ENCODE measurements around the gene NMS.

Gene NMS

GRCh38 chr2:100470182-100470581 is at the start of gene NMS:
Gene NMS, plus strand, starts transcription at chr2:100470482. Its CDS starts 7 bp downstream, at chr2:100470489.
- no peak within 1 kb of the TSS for H3K4me3 Mint-ChIP-seq
- H3K36me3 Mint-ChIP-seq (ENCODE audit: low read depth), result no peaks in the 10 kb centered on the region
- no peaks in the 10 kb centered on the region for H3K9me3 Mint-ChIP-seq

GRCh38 chr2:100422320-100423055 is 47.8 kb upstream of the NMS start:
- H3K27ac Mint-ChIP-seq, result no peak overlapping the region
- intact Hi-C loops (cut with micrococcal nuclease), result loop anchor here (10.0 kb wide), 2 partner anchors 142 to 562 kb away; partner anchors contain the start of gene PDCL3
- peaks cover 50% of the 10 kb centered on the region for H3K4me1 Mint-ChIP-seq (ENCODE audit: low read depth)
- H3K4me3 Mint-ChIP-seq, result no peak overlapping the region
- no peaks in the 10 kb centered on the region for H3K9me3 Mint-ChIP-seq
- no peaks in the 10 kb centered on the region for H3K36me3 Mint-ChIP-seq (ENCODE audit: low read depth)
- H3K27me3 Mint-ChIP-seq, result peaks cover 5% of the 10 kb centered on the region

More at GRCh38 chr2:100470182-100470581, at the start of gene NMS:
- Mint-ChIP-seq H3K27ac (no peak within 1 kb of the TSS), H3K4me1 (ENCODE audit: low read depth) (no peaks in the 10 kb centered on the region), H3K27me3 (peaks cover 25% of the 10 kb centered on the region)
- intact Hi-C loops (cut with micrococcal nuclease), result no loop called here

GRCh38 chr2:100423631-100424030 is 46.7 kb upstream of the NMS start:
- intact Hi-C loops (cut with micrococcal nuclease), result loop anchor here (10.0 kb wide), 2 partner anchors 141 to 561 kb away; partner anchors contain the start of gene PDCL3
- Mint-ChIP-seq H3K9me3 (no peaks in the 10 kb centered on the region), H3K4me3 (no peak overlapping the region), H3K36me3 (ENCODE audit: low read depth) (no peaks in the 10 kb centered on the region), H3K27me3 (peaks cover 5% of the 10 kb centered on the region), H3K4me1 (ENCODE audit: low read depth) (peaks cover 53% of the 10 kb centered on the region), H3K27ac (no peak overlapping the region)

- intact Hi-C loops (cut with micrococcal nuclease), result loop anchor here (10.0 kb wide), 2 partner anchors 140 to 560 kb away; partner anchors contain the start of gene PDCL3
- no peaks in the 10 kb centered on the region for H3K36me3 Mint-ChIP-seq (ENCODE audit: low read depth)
- H3K27ac Mint-ChIP-seq, result no peak overlapping the region
- H3K4me3 Mint-ChIP-seq, result no peak overlapping the region
- H3K4me1 Mint-ChIP-seq (ENCODE audit: low read depth), result peaks cover 53% of the 10 kb centered on the region
- H3K9me3 Mint-ChIP-seq, result no peaks in the 10 kb centered on the region
- peaks cover 5% of the 10 kb centered on the region for H3K27me3 Mint-ChIP-seq
Measured at GRCh38 chr2:100424277-100424875, 45.9 kb upstream of the NMS start.

- Mint-ChIP-seq H3K27ac (no peak overlapping the region), H3K4me3 (no peak overlapping the region), H3K4me1 (ENCODE audit: low read depth) (peaks cover 50% of the 10 kb centered on the region), H3K27me3 (peaks cover 5% of the 10 kb centered on the region), H3K9me3 (no peaks in the 10 kb centered on the region), H3K36me3 (ENCODE audit: low read depth) (no peaks in the 10 kb centered on the region)
- intact Hi-C loops (cut with micrococcal nuclease), result loop anchor here (10.0 kb wide), 2 partner anchors 140 to 560 kb away; partner anchors contain the start of gene PDCL3
Measured at GRCh38 chr2:100425107-100425506, 45.2 kb upstream of the NMS start.

- intact Hi-C loops (cut with micrococcal nuclease), result loop anchor here (10.0 kb wide), 2 partner anchors 139 to 559 kb away; partner anchors contain the start of gene PDCL3
- Mint-ChIP-seq H3K9me3 (peaks cover 7% of the 10 kb centered on the region), H3K4me1 (ENCODE audit: low read depth) (peaks cover 44% of the 10 kb centered on the region), H3K27ac (peak overlapping the region; percentile 20), H3K36me3 (ENCODE audit: low read depth) (no peaks in the 10 kb centered on the region), H3K4me3 (peak overlapping the region; percentile 10), H3K27me3 (peaks cover 5% of the 10 kb centered on the region)
Measured at GRCh38 chr2:100425573-100426383, 44.5 kb upstream of the NMS start.

GRCh38 chr2:100426384-100426720 is 43.9 kb upstream of the NMS start:
- intact Hi-C loops (cut with micrococcal nuclease), result loop anchor here (10.0 kb wide), 2 partner anchors 138 to 558 kb away; partner anchors contain the start of gene PDCL3
- no peaks in the 10 kb centered on the region for H3K36me3 Mint-ChIP-seq (ENCODE audit: low read depth)
- H3K4me3 Mint-ChIP-seq, result peak overlapping the region; percentile 10
- H3K27me3 Mint-ChIP-seq, result peaks cover 5% of the 10 kb centered on the region
- H3K4me1 Mint-ChIP-seq (ENCODE audit: low read depth), result peaks cover 38% of the 10 kb centered on the region
- peak overlapping the region; percentile 20 for H3K27ac Mint-ChIP-seq
- H3K9me3 Mint-ChIP-seq, result peaks cover 9% of the 10 kb centered on the region

GRCh38 chr2:100427111-100427510 is 43.2 kb upstream of the NMS start:
- H3K27me3 Mint-ChIP-seq, result peaks cover 5% of the 10 kb centered on the region
- peaks cover 37% of the 10 kb centered on the region for H3K4me1 Mint-ChIP-seq (ENCODE audit: low read depth)
- no peak overlapping the region for H3K4me3 Mint-ChIP-seq
- H3K27ac Mint-ChIP-seq, result no peak overlapping the region
- no peaks in the 10 kb centered on the region for H3K36me3 Mint-ChIP-seq (ENCODE audit: low read depth)
- intact Hi-C loops (cut with micrococcal nuclease), result loop anchor here (10.0 kb wide), 2 partner anchors 138 to 558 kb away; partner anchors contain the start of gene PDCL3
- H3K9me3 Mint-ChIP-seq, result peaks cover 9% of the 10 kb centered on the region

GRCh38 chr2:100427627-100428258 is 42.5 kb upstream of the NMS start:
- Mint-ChIP-seq H3K27me3 (peaks cover 5% of the 10 kb centered on the region), H3K4me3 (no peak overlapping the region), H3K4me1 (ENCODE audit: low read depth) (peaks cover 32% of the 10 kb centered on the region), H3K9me3 (peaks cover 9% of the 10 kb centered on the region), H3K27ac (no peak overlapping the region), H3K36me3 (ENCODE audit: low read depth) (no peaks in the 10 kb centered on the region)
- intact Hi-C loops (cut with micrococcal nuclease), result loop anchor here (10.0 kb wide), 2 partner anchors 137 to 557 kb away; partner anchors contain the start of gene PDCL3

GRCh38 chr2:100429726-100430125 is 40.6 kb upstream of the NMS start:
- Mint-ChIP-seq H3K9me3 (peaks cover 9% of the 10 kb centered on the region), H3K36me3 (ENCODE audit: low read depth) (no peaks in the 10 kb centered on the region), H3K4me1 (ENCODE audit: low read depth) (peaks cover 31% of the 10 kb centered on the region), H3K27me3 (peaks cover 6% of the 10 kb centered on the region), H3K27ac (no peak overlapping the region), H3K4me3 (no peak overlapping the region)
- intact Hi-C loops (cut with micrococcal nuclease), result loop anchor here (10.0 kb wide), 2 partner anchors 135 to 555 kb away; partner anchors contain the start of gene PDCL3

GRCh38 chr2:100437751-100438150 is 32.5 kb upstream of the NMS start:
- Mint-ChIP-seq H3K27me3 (peaks cover 15% of the 10 kb centered on the region), H3K9me3 (no peaks in the 10 kb centered on the region), H3K4me3 (no peak overlapping the region), H3K27ac (no peak overlapping the region), H3K4me1 (ENCODE audit: low read depth) (no peaks in the 10 kb centered on the region), H3K36me3 (ENCODE audit: low read depth) (no peaks in the 10 kb centered on the region)
- intact Hi-C loops (cut with micrococcal nuclease), result no loop called here

- intact Hi-C loops (cut with micrococcal nuclease), result no loop called here
- H3K27ac Mint-ChIP-seq, result no peak overlapping the region
- H3K9me3 Mint-ChIP-seq, result no peaks in the 10 kb centered on the region
- no peaks in the 10 kb centered on the region for H3K36me3 Mint-ChIP-seq (ENCODE audit: low read depth)
- H3K4me1 Mint-ChIP-seq (ENCODE audit: low read depth), result no peaks in the 10 kb centered on the region
- no peak overlapping the region for H3K4me3 Mint-ChIP-seq
- H3K27me3 Mint-ChIP-seq, result peaks cover 2% of the 10 kb centered on the region
Measured at GRCh38 chr2:100446696-100447095, 23.6 kb upstream of the NMS start.

GRCh38 chr2:100451092-100451491 is 19.2 kb upstream of the NMS start:
- Mint-ChIP-seq H3K4me1 (ENCODE audit: low read depth) (no peaks in the 10 kb centered on the region), H3K4me3 (no peak overlapping the region), H3K27me3 (no peaks in the 10 kb centered on the region), H3K27ac (no peak overlapping the region), H3K9me3 (peaks cover under 1% of the 10 kb centered on the region), H3K36me3 (ENCODE audit: low read depth) (no peaks in the 10 kb centered on the region)
- intact Hi-C loops (cut with micrococcal nuclease), result no loop called here

Measured in dendritic cell treated with granulocyte-macrophage colony-stimulating factor and Interleukin-4, amounts not matched to agents 40 ng/mL and 50 ng/mL, for 4 days (primary cell).